BJ (cell line): ENCODE measurements around the gene MED23. TPM values are rescaled to one million over a fixed set of nuclear protein-coding genes. Genes with fewer than 3 reads are reported as not detected.

Experiments
- CTCF ChIA-PET: fragments of 350-600 bp; formaldehyde crosslinking; extraction: SDS; loops from one replicate; lab custom pipeline; 2021; ENCODE audit warnings: antibody characterized with exemption, inconsistent platforms; lab: Yijun Ruan, JAX
- POLR2A ChIA-PET: fragments of 300-600 bp; sonication (Branson Sonifier 250); formaldehyde crosslinking; extraction: SDS; loops from one replicate; lab custom pipeline; 2021; ENCODE audit warnings: antibody characterized with exemption; lab: Charles Lee
- DNase-seq: peaks from one replicate; pipeline ENCODE4 v3.0.0-alpha.2; 2011; ENCODE audit warnings: low read depth
- H3K27me3 ChIP-seq: 2 replicates; pipeline ENCODE4 v1.6.0; 2011; ENCODE audit warnings: low read length; ENCODE audit not compliant: control insufficient read depth, insufficient read depth
- H3K36me3 ChIP-seq: 2 replicates; pipeline ENCODE4 v1.5.1; 2011; ENCODE audit warnings: low read length; ENCODE audit not compliant: control insufficient read depth, insufficient read depth
- H3K4me3 ChIP-seq: 2 replicates; pipeline ENCODE4 v1.5.1; 2011; ENCODE audit warnings: low read depth, mild to moderate bottlenecking, control low read depth, low read length
- polyA plus RNA-seq: library from polyadenylated mRNA; depleted of rRNA; stranded (reverse); fragments of >200 nt; gene quantifications from 2 replicates; pipeline ENCODE4 v1.2.3, GENCODE V29; 2011
- TF ChIP-seq, protein P1 (sequence below): IDR thresholded peaks from 2 replicates; pipeline ENCODE4 v1.5.1; 2011; ENCODE audit warnings: low read depth, mild to moderate bottlenecking, control low read depth, inconsistent platforms, low read length, moderate library complexity; ENCODE audit not compliant: insufficient read depth

The MED23 gene
- polyA plus RNA-seq, 1 experiment: 16.5 TPM

DNA sequence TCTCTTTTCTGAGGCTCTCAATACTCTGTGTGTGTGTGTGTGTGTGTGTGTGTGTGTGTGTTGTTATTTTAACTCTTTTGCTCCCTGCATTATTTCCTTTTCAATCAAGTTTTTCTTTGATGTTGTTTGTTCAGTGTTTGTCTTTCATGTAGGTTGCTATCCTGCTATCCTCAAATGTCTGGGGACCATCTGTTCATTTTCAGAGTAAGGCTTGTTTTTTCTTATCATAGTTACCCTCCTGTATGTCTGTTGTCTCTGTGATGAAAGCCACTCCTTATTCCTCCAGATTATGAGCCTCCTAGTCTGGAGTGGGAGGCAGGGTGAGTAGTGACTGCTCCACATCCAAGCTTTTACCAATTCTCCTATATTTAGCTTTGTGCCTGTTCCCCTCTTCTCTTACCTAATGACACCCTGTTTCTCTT is 18.2 kb upstream of the MED23 start:
- TF ChIP-seq, protein P1, sequence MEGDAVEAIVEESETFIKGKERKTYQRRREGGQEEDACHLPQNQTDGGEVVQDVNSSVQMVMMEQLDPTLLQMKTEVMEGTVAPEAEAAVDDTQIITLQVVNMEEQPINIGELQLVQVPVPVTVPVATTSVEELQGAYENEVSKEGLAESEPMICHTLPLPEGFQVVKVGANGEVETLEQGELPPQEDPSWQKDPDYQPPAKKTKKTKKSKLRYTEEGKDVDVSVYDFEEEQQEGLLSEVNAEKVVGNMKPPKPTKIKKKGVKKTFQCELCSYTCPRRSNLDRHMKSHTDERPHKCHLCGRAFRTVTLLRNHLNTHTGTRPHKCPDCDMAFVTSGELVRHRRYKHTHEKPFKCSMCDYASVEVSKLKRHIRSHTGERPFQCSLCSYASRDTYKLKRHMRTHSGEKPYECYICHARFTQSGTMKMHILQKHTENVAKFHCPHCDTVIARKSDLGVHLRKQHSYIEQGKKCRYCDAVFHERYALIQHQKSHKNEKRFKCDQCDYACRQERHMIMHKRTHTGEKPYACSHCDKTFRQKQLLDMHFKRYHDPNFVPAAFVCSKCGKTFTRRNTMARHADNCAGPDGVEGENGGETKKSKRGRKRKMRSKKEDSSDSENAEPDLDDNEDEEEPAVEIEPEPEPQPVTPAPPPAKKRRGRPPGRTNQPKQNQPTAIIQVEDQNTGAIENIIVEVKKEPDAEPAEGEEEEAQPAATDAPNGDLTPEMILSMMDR: no peak
- CTCF ChIA-PET: interaction anchor here (0.9 kb wide), 1 partner anchor 16 kb away, joined by 3 read pairs; no protein-coding TSS in a partner anchor
- no peak overlapping the region for H3K4me3 ChIP-seq
- H3K36me3 ChIP-seq: no peaks in the 10 kb centered on the region
- no peak for DNase-seq
- H3K27me3 ChIP-seq: no peaks in the 10 kb centered on the region
- POLR2A ChIA-PET: no interaction called here

DNA sequence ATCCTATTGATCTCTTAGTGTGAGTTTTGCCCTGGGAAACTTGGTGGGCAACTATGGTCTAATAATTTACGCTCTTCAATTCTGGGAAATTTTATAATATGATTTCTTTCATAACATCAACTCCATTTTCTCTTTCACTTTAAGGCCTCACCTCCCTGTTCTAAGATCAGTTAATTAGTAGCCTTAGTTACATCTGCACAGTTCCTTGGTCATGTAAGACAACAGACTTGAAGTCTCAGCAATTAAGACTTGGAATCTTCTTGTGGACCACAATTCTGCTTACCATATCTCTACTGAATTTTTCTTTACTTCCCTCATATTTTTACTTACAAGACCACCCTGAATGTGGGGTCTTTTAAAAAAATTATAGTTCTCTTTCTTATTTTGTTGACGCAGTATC is 17.8 kb upstream of the MED23 start:
- CTCF ChIA-PET: no interaction called here
- DNase-seq: no peak
- Histone ChIP-seq H3K36me3 (no peaks in the 10 kb centered on the region), H3K4me3 (no peak overlapping the region), H3K27me3 (no peaks in the 10 kb centered on the region)
- TF ChIP-seq, protein P1: no peak
- POLR2A ChIA-PET: no interaction called here

DNA sequence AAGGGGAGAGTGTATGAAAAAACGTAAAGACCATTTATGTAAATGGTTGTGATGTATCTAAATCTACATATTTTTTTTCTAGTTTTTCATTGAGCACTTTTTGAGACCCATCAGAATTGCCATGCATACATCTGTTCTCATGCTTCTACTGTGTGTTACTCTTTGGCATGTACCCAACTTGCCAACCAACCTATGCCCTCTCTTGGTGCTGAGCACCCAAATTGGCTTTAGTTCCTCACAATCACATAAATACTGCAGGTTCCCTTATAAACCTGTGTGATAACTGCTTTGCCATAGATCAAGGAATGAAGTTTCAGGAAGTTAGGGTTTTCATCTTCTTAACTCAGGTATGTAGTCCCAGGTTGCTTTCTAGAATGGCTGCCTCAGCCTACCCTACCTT is 16.9 kb upstream of the MED23 start:
- ChIA-PET POLR2A (no interaction called here), CTCF (no interaction called here)
- Histone ChIP-seq H3K27me3 (no peaks in the 10 kb centered on the region), H3K36me3 (no peaks in the 10 kb centered on the region), H3K4me3 (no peak overlapping the region)
- TF ChIP-seq, protein P1: no peak
- no peak for DNase-seq

DNA sequence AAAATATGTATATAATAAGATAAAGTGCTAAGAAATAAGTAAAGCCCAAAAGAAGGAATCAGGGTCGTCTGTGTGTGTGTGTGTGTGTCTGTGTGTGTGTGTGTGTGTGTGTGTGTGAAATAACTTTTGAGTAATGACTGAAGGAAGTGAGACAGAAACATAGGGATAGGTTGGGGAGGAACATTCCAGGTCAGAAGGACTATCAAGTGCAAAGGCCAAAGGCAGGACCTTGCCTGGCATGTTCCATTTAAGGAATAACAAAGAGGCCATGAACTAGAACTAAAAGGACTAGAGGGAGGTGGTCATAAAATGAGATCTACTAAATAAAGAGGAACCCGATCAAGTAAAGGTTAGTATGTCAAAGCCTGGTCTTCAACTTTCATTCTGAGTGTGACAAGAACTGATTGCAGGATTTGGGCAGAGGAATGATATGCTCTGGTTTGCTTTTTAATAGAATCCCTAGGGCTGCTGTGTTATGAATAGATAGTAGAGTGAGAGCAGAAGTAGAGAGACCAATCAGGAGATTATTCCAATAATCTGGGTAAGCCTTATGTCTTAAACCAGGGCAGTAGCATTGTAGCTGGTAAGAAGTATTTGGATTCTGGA is 15.9 kb upstream of the MED23 start:
- H3K4me3 ChIP-seq: no peak overlapping the region
- no peaks in the 10 kb centered on the region for H3K27me3 ChIP-seq
- ChIA-PET CTCF (no interaction called here), POLR2A (no interaction called here)
- DNase-seq: no peak
- H3K36me3 ChIP-seq: no peaks in the 10 kb centered on the region
- TF ChIP-seq, protein P1: no peak

DNA sequence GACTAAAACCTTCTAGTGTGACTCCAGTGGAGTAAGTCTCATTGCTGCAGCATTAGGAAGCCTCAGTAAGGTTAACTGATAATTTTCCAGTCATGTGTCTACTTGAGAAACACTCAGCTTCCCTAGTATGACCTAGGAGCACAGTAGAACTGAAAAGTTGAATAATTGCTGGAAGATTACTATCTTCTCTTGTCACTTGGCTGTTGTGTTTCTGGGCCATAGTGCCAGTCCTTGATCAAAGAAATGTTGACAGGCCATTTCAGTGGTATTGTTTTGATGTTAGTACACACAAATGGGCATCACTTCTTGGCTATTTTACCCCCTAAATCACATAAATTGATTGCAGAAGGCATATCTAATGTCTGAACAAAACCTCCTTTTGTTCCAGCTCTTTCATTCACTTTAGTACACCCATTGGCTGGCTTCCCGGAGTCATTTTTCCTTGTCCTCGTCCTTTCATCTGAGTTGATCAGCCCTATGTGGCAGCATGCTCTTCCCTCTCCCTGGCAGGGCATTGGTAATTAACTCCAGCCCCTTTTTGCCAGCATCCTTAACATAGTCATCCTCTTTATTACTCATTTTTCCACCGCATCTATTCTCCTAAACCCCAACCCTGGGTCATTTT is 15.1 kb upstream of the MED23 start:
- TF ChIP-seq, protein P1: no peak
- H3K27me3 ChIP-seq: no peaks in the 10 kb centered on the region
- ChIA-PET POLR2A (no interaction called here), CTCF (no interaction called here)
- no peaks in the 10 kb centered on the region for H3K36me3 ChIP-seq
- no peak overlapping the region for H3K4me3 ChIP-seq
- DNase-seq: no peak
